SJSA1 (cell line): ENCODE measurements around the gene APCDD1. TPM values are rescaled to one million over a fixed set of nuclear protein-coding genes. Genes with fewer than 3 reads are reported as not detected.
"Not testable (repeated sequence)": the region's sequence is repeated elsewhere in the genome, so short reads cannot be mapped to it uniquely, and the experiment has no call there.

Experiments used
- DNase-seq, 2 experiments: peaks; one replicate each; pipeline ENCODE4 v3.0.0-alpha.2; 2015 to 2020; ENCODE audit warnings: low spot score in 2 of 2, low read depth in 1 of 2
- H3K27ac ChIP-seq: fragments of 250-450 bp; sonication (Bioruptor Pico); 2 replicates; pipeline ENCODE4 v1.5.1; 2020; ENCODE audit warnings: mild to moderate bottlenecking, moderate library complexity
- H3K27me3 ChIP-seq: fragments of 250-450 bp; sonication (Bioruptor Pico); replicated peaks from 2 replicates; pipeline ENCODE4 v1.5.1; 2020; ENCODE audit warnings: mild to moderate bottlenecking, moderate library complexity
- H3K36me3 ChIP-seq: fragments of 250-450 bp; sonication (Bioruptor Pico); 2 replicates; pipeline ENCODE4 v1.5.1; 2020; ENCODE audit warnings: mild to moderate bottlenecking
- H3K4me1 ChIP-seq: fragments of 250-450 bp; sonication (Bioruptor Pico); replicated peaks from 2 replicates; pipeline ENCODE4 v1.6.1; 2021; ENCODE audit warnings: mild to moderate bottlenecking
- H3K4me3 ChIP-seq: fragments of 250-450 bp; sonication (Bioruptor Pico); 2 replicates; pipeline ENCODE4 v1.5.1; 2020; ENCODE audit warnings: mild to moderate bottlenecking
- H3K9me3 ChIP-seq: fragments of 250-450 bp; sonication (Bioruptor Pico); replicated peaks from 2 replicates; pipeline ENCODE4 v1.5.1; 2020; ENCODE audit warnings: mild to moderate bottlenecking
- total RNA-seq: library from RNA; depleted of rRNA; stranded (reverse); fragments of >200 nt; shearing (Covaris generic); gene quantifications from 2 replicates; pipeline ENCODE4 v1.2.3, GENCODE V29; 2014

Gene APCDD1
- total RNA-seq, 1 experiment from 2014 or later: not detected

DNA sequence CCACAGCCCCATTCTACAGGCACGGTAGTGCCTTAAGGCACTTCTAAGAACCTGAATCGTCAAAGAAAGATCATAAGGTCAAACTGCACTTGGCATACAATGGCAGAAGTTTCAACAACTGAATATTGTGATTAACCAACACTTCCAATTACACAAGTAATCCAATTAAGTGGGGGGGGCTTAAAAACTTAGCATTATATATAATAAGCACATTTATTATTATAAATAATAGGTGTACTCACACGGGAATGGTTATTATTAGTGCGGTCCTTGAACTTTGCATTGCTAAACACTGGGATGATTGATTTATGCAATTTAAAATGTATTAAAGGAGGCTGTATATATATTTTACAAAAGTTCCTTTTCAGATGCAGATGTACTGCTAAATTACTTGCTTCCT, 7.6 kb downstream of the APCDD1 start:
- Histone ChIP-seq H3K4me3 (no peak overlapping the region), H3K9me3 (no peaks in the 10 kb centered on the region), H3K27ac (no peak overlapping the region), H3K36me3 (no peaks in the 10 kb centered on the region), H3K4me1 (no peaks in the 10 kb centered on the region), H3K27me3 (peaks cover 25% of the 10 kb centered on the region)
- DNase-seq: no peak

DNA sequence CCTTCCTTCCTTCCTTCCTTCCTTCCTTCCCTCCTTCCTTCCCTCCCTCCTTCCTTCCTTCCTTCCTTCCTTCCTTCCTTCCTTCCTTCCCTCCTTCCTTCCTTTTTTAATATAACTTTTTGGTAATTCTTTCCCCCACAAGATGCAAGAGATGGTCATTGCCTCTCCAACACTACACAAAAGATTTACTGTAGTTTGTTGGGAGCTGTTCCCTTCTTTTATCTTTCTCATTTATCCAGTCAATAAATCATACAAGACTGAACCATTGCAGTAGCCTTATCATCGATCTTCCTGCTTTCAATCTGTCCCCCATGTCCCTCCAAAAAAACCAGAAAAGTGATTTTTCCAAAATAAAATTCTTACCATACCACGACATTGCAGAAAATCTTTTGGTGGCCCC, 8.2 kb downstream of the APCDD1 start:
- no peaks in the 10 kb centered on the region for H3K4me1 ChIP-seq
- H3K9me3 ChIP-seq: no peaks in the 10 kb centered on the region
- H3K36me3 ChIP-seq: no peaks in the 10 kb centered on the region
- H3K4me3 ChIP-seq: no peak overlapping the region
- H3K27ac ChIP-seq: no peak overlapping the region
- peaks cover 19% of the 10 kb centered on the region for H3K27me3 ChIP-seq
- DNase-seq: no peak

GRCh38 chr18:10463096-10463495, 8.7 kb downstream of the APCDD1 start:
- no peaks in the 10 kb centered on the region for H3K36me3 ChIP-seq
- H3K9me3 ChIP-seq: no peaks in the 10 kb centered on the region
- H3K4me1 ChIP-seq: no peaks in the 10 kb centered on the region
- no peak overlapping the region for H3K27ac ChIP-seq
- DNase-seq: no peak
- H3K4me3 ChIP-seq: no peak overlapping the region
- peaks cover 14% of the 10 kb centered on the region for H3K27me3 ChIP-seq

GRCh38 chr18:10463741-10464140, 9.3 kb downstream of the APCDD1 start:
- Histone ChIP-seq H3K27ac (no peak overlapping the region), H3K36me3 (no peaks in the 10 kb centered on the region), H3K9me3 (no peaks in the 10 kb centered on the region), H3K4me3 (no peak overlapping the region), H3K27me3 (peaks cover 7% of the 10 kb centered on the region; the same call in 1 of the 2 replicates), H3K4me1 (no peaks in the 10 kb centered on the region)
- DNase-seq: no peak

- H3K27me3 ChIP-seq, H3K27ac ChIP-seq, H3K4me1 ChIP-seq, H3K9me3 ChIP-seq, H3K4me3 ChIP-seq, DNase-seq, H3K36me3 ChIP-seq: not testable (repeated sequence)
Measured at GRCh38 chr18:10464161-10464648, 9.8 kb downstream of the APCDD1 start.

- Histone ChIP-seq H3K4me1 (no peaks in the 10 kb centered on the region), H3K9me3 (no peaks in the 10 kb centered on the region), H3K27ac (no peak overlapping the region), H3K27me3 (peaks cover 4% of the 10 kb centered on the region; the same call in 1 of the 2 replicates), H3K4me3 (no peak overlapping the region), H3K36me3 (no peaks in the 10 kb centered on the region)
- DNase-seq: no peak
Measured at GRCh38 chr18:10465174-10465939, 10.9 kb downstream of the APCDD1 start.

DNA sequence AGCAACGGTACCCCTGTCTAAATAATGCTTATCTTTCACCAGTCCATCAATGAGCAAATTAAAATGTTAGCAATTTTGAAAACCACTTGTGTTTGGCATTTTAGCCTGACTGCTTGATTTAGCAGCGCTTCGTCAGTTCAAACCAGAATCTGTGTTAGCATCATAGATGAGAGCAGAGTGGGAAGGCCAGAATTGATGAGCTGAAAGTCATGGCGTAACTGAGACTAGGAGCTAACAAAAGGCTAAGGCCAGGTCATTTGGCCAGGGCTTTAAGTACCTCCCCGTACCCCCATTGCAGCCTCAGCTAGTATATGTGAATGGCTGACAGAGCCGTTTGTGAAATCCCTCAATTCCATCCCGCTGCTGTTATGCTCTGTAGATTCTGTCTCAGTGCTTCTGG, 16.0 kb downstream of the APCDD1 start:
- H3K27me3 ChIP-seq: peaks cover 6% of the 10 kb centered on the region; the same call in 1 of the 2 replicates
- H3K9me3 ChIP-seq: no peaks in the 10 kb centered on the region
- no peak overlapping the region for H3K4me3 ChIP-seq
- no peaks in the 10 kb centered on the region for H3K4me1 ChIP-seq
- H3K36me3 ChIP-seq: no peaks in the 10 kb centered on the region
- DNase-seq: no peak
- H3K27ac ChIP-seq: no peak overlapping the region

GRCh38 chr18:10471574-10471973, 17.1 kb downstream of the APCDD1 start:
- Histone ChIP-seq H3K27ac (no peak overlapping the region), H3K9me3 (no peaks in the 10 kb centered on the region), H3K27me3 (peaks cover 11% of the 10 kb centered on the region; the same call in 1 of the 2 replicates), H3K36me3 (no peaks in the 10 kb centered on the region), H3K4me3 (no peak overlapping the region), H3K4me1 (no peaks in the 10 kb centered on the region)
- DNase-seq: no peak

GRCh38 chr18:10473132-10473531, 18.7 kb downstream of the APCDD1 start:
- H3K36me3 ChIP-seq: no peaks in the 10 kb centered on the region
- no peaks in the 10 kb centered on the region for H3K9me3 ChIP-seq
- no peak for DNase-seq
- H3K4me1 ChIP-seq: no peaks in the 10 kb centered on the region
- H3K27ac ChIP-seq: no peak overlapping the region
- no peak overlapping the region for H3K4me3 ChIP-seq
- peaks cover 15% of the 10 kb centered on the region; the same call in 1 of the 2 replicates for H3K27me3 ChIP-seq

DNA sequence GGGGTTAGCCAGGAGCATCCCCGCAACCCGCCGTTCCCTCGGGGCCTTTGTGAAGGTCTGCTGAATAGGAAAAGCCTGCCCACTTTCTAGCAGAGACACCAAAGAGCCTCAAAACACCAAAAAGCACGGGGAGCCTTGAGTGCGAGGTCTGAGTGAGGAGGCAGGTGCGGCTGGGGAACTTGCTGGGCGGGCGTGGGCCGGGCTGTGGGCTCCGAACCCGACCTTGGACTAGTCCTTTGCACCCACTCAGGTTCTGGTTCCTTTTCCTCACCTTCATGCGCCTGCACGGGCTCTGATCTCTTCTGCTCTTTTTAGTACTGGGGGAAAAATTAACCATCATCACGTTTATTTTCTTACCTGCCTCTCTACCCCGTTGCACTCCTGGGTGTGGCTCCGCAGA, 19.9 kb downstream of the APCDD1 start:
- H3K9me3 ChIP-seq: no peaks in the 10 kb centered on the region
- no peaks in the 10 kb centered on the region for H3K4me1 ChIP-seq
- H3K4me3 ChIP-seq: no peak overlapping the region
- H3K36me3 ChIP-seq: no peaks in the 10 kb centered on the region
- DNase-seq: no peak
- peaks cover 15% of the 10 kb centered on the region; the same call in 1 of the 2 replicates for H3K27me3 ChIP-seq
- no peak overlapping the region for H3K27ac ChIP-seq

GRCh38 chr18:10475276-10475653, 20.8 kb downstream of the APCDD1 start:
- H3K4me3 ChIP-seq: no peak overlapping the region
- H3K36me3 ChIP-seq: no peaks in the 10 kb centered on the region
- no peak overlapping the region for H3K27ac ChIP-seq
- no peaks in the 10 kb centered on the region for H3K4me1 ChIP-seq
- peaks cover 16% of the 10 kb centered on the region; the same call in 1 of the 2 replicates for H3K27me3 ChIP-seq
- no peak for DNase-seq
- H3K9me3 ChIP-seq: no peaks in the 10 kb centered on the region

GRCh38 chr18:10475654-10476291, 21.3 kb downstream of the APCDD1 start:
- no peaks in the 10 kb centered on the region for H3K36me3 ChIP-seq
- H3K27ac ChIP-seq: no peak overlapping the region
- no peaks in the 10 kb centered on the region for H3K9me3 ChIP-seq
- H3K27me3 ChIP-seq: peaks cover 17% of the 10 kb centered on the region; the same call in 1 of the 2 replicates
- no peaks in the 10 kb centered on the region for H3K4me1 ChIP-seq
- DNase-seq: no peak
- H3K4me3 ChIP-seq: no peak overlapping the region

- Histone ChIP-seq H3K4me3 (no peak overlapping the region), H3K36me3 (no peaks in the 10 kb centered on the region), H3K9me3 (no peaks in the 10 kb centered on the region), H3K4me1 (no peaks in the 10 kb centered on the region), H3K27ac (no peak overlapping the region), H3K27me3 (peaks cover 21% of the 10 kb centered on the region; the same call in 1 of the 2 replicates)
- DNase-seq: no peak
Measured at GRCh38 chr18:10476338-10476791, 21.9 kb downstream of the APCDD1 start.
